ENCODE measurements around the gene TRIM67. TPM values are rescaled to one million over a fixed set of nuclear protein-coding genes. Genes with fewer than 3 reads are reported as not detected.

TRIM67 gene
- total RNA-seq, 1 experiment from 2014 or later = not detected

DNA sequence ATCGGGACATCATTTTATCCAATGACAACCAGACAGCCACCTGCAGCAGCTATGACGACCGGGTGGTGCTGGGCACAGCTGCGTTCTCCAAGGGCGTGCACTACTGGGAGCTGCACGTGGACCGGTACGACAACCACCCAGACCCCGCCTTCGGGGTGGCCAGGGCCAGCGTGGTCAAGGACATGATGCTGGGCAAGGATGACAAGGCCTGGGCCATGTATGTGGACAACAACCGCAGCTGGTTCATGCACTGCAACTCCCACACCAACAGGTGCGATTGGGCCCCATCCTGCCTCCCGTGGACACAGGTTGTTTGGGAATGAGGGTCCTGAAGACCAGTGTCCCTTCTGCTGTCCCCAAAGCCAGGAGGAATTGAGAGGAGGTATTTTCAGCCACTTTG lies 47.1 kb downstream of the TRIM67 start:
- no peaks in the 10 kb centered on the region for H3K79me2 ChIP-seq (ENCODE audit: low read depth)
- H4K20me1 ChIP-seq (ENCODE audit: insufficient read depth) = no peaks in the 10 kb centered on the region
- DNase-seq = no peak
- H3K36me3 ChIP-seq (ENCODE audit: low read depth) = no peaks in the 10 kb centered on the region
- ChIA-PET CTCF (no interaction called here), POLR2A (ENCODE audit: unreplicated experiment) (no interaction called here)
- intact Hi-C loops (cut with micrococcal nuclease; ENCODE audit: unreplicated experiment) = no loop called here
- H3K9me3 ChIP-seq (ENCODE audit: insufficient read depth, low read depth) = no peaks in the 10 kb centered on the region
- H3K27ac ChIP-seq = no peak overlapping the region
- H3K4me1 ChIP-seq (replicated peaks; ENCODE audit: insufficient read depth) = no peaks in the 10 kb centered on the region
- no peak overlapping the region for H3K4me3 ChIP-seq
- no TSS peak for BruUV-seq (replicated peaks)
- H2AFZ ChIP-seq = no peak overlapping the region
- no peak for TF ChIP-seq EZH2 (IDR thresholded peaks at IDR 0.05; ENCODE audit: low read depth)
- TF ChIP-seq, protein P1, sequence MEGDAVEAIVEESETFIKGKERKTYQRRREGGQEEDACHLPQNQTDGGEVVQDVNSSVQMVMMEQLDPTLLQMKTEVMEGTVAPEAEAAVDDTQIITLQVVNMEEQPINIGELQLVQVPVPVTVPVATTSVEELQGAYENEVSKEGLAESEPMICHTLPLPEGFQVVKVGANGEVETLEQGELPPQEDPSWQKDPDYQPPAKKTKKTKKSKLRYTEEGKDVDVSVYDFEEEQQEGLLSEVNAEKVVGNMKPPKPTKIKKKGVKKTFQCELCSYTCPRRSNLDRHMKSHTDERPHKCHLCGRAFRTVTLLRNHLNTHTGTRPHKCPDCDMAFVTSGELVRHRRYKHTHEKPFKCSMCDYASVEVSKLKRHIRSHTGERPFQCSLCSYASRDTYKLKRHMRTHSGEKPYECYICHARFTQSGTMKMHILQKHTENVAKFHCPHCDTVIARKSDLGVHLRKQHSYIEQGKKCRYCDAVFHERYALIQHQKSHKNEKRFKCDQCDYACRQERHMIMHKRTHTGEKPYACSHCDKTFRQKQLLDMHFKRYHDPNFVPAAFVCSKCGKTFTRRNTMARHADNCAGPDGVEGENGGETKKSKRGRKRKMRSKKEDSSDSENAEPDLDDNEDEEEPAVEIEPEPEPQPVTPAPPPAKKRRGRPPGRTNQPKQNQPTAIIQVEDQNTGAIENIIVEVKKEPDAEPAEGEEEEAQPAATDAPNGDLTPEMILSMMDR (conservative IDR thresholded peaks at IDR 0.05) = no peak
- H3K27me3 ChIP-seq (ENCODE audit: insufficient read depth, low read depth) = peaks cover 36% of the 10 kb centered on the region
- no peaks in the 10 kb centered on the region for H3K9me2 ChIP-seq (ENCODE audit: insufficient read depth)
- H3F3A ChIP-seq (ENCODE audit: insufficient read depth, low read depth) = no peaks in the 10 kb centered on the region
- H3K4me2 ChIP-seq = no peak overlapping the region

DNA sequence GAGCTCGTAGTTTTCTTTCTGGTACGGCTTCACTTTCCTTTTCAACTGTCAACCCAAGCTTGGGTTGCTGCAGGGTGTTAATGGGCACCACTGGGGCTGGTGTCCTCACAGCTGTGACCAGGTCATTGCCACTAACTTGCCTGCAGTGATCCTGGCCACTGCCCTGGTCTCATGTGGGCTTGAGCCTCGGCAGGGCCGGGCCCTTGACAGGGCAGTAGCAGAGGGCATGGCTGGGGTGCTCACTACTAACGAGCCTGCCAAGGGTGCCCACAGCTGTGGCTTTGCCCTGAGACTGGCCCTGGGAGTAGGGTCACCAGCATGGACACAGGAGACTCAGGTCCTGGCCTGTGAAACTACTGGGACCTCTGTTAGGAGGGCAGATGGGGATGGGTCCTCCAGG lies 47.7 kb downstream of the TRIM67 start:
- H3K9me2 ChIP-seq (ENCODE audit: insufficient read depth) = no peaks in the 10 kb centered on the region
- H3F3A ChIP-seq (ENCODE audit: insufficient read depth, low read depth) = no peaks in the 10 kb centered on the region
- H2AFZ ChIP-seq = no peak overlapping the region
- no peak for DNase-seq
- POLR2A ChIA-PET (ENCODE audit: unreplicated experiment) = no interaction called here
- H3K9me3 ChIP-seq (ENCODE audit: insufficient read depth, low read depth) = no peaks in the 10 kb centered on the region
- peaks cover 31% of the 10 kb centered on the region for H3K27me3 ChIP-seq (ENCODE audit: insufficient read depth, low read depth)
- H3K4me1 ChIP-seq (replicated peaks; ENCODE audit: insufficient read depth) = no peaks in the 10 kb centered on the region
- TF ChIP-seq, protein P1 (conservative IDR thresholded peaks at IDR 0.05) = no peak
- TF ChIP-seq EZH2 (IDR thresholded peaks at IDR 0.05; ENCODE audit: low read depth) = no peak
- intact Hi-C loops (cut with micrococcal nuclease; ENCODE audit: unreplicated experiment) = no loop called here
- CTCF ChIA-PET = no interaction called here
- no peaks in the 10 kb centered on the region for H3K36me3 ChIP-seq (ENCODE audit: low read depth)
- no TSS peak for BruUV-seq (replicated peaks)
- no peaks in the 10 kb centered on the region for H4K20me1 ChIP-seq (ENCODE audit: insufficient read depth)
- no peak overlapping the region for H3K27ac ChIP-seq
- H3K79me2 ChIP-seq (ENCODE audit: low read depth) = no peaks in the 10 kb centered on the region
- no peak overlapping the region for H3K4me2 ChIP-seq
- H3K4me3 ChIP-seq = no peak overlapping the region

- DNase-seq = no peak
- Histone ChIP-seq H3K27ac (no peak overlapping the region), H4K20me1 (ENCODE audit: insufficient read depth) (no peaks in the 10 kb centered on the region), H3K9me2 (ENCODE audit: insufficient read depth) (no peaks in the 10 kb centered on the region), H3K4me2 (no peak overlapping the region), H3K27me3 (ENCODE audit: insufficient read depth, low read depth) (peaks cover 29% of the 10 kb centered on the region), H3K79me2 (ENCODE audit: low read depth) (no peaks in the 10 kb centered on the region), H3K4me3 (no peak overlapping the region), H3K4me1 (replicated peaks; ENCODE audit: insufficient read depth) (no peaks in the 10 kb centered on the region), H3F3A (ENCODE audit: insufficient read depth, low read depth) (no peaks in the 10 kb centered on the region), H2AFZ (no peak overlapping the region), H3K9me3 (ENCODE audit: insufficient read depth, low read depth) (no peaks in the 10 kb centered on the region), H3K36me3 (ENCODE audit: low read depth) (no peaks in the 10 kb centered on the region)
- BruUV-seq (replicated peaks) = no TSS peak
- TF ChIP-seq, protein P1 (conservative IDR thresholded peaks at IDR 0.05) = no peak
- no peak for TF ChIP-seq EZH2 (IDR thresholded peaks at IDR 0.05; ENCODE audit: low read depth)
- ChIA-PET POLR2A (ENCODE audit: unreplicated experiment) (interaction anchor here (0.7 kb wide), 1 partner anchor 303 kb away, joined by 8 read pairs; no protein-coding TSS in a partner anchor), CTCF (no interaction called here)
- intact Hi-C loops (cut with micrococcal nuclease; ENCODE audit: unreplicated experiment) = loop anchor here (5.0 to 10.0 kb wide), 3 partner anchors 298 to 392 kb away; partner anchors contain the start of gene C1orf198
These were observed 48.3 kb downstream of the TRIM67 start for GRCh38 chr1:231210126-231210525.
